ENCODE results near the gene MAP3K3.

MAP3K3 gene

GRCh38 chr17:63697341-63698286 lies 75.4 kb downstream of the MAP3K3 start (continued):
- TF ChIP-seq, protein P1, sequence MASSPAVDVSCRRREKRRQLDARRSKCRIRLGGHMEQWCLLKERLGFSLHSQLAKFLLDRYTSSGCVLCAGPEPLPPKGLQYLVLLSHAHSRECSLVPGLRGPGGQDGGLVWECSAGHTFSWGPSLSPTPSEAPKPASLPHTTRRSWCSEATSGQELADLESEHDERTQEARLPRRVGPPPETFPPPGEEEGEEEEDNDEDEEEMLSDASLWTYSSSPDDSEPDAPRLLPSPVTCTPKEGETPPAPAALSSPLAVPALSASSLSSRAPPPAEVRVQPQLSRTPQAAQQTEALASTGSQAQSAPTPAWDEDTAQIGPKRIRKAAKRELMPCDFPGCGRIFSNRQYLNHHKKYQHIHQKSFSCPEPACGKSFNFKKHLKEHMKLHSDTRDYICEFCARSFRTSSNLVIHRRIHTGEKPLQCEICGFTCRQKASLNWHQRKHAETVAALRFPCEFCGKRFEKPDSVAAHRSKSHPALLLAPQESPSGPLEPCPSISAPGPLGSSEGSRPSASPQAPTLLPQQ (tag by site-specific recombination; IDR thresholded peaks at IDR 0.05) = no peak
- TF ChIP-seq ZNF211 (tag by site-specific recombination; IDR thresholded peaks at IDR 0.05; ENCODE audit: low read depth) (no peak), ZIC2 (tag by site-specific recombination; IDR thresholded peaks at IDR 0.05) (peak; percentile 51; the same call in 1 of the 2 replicates), ZNF112 (tag by site-specific recombination; IDR thresholded peaks at IDR 0.05) (no peak), GLIS2 (tag by site-specific recombination; IDR thresholded peaks at IDR 0.05) (peak; percentile 89), ZBTB21 (tag by site-specific recombination; IDR thresholded peaks at IDR 0.05) (no peak), GFI1B (tag by site-specific recombination; IDR thresholded peaks at IDR 0.05) (no peak), YY2 (tag by site-specific recombination; IDR thresholded peaks at IDR 0.05) (no peak), ZXDB (tag by site-specific recombination; IDR thresholded peaks at IDR 0.05) (peak; percentile 57), KLF9 (tag by site-specific recombination; IDR thresholded peaks at IDR 0.05; ENCODE audit: low read depth) (no peak), ZNF654 (tag by site-specific recombination; IDR thresholded peaks at IDR 0.05; ENCODE audit: low read depth) (peak; percentile 44), ZBTB6 (tag by site-specific recombination; IDR thresholded peaks at IDR 0.05) (no peak)

GRCh38 chr17:63698381-63698885 lies 76.2 kb downstream of the MAP3K3 start:
- no peak for TF ChIP-seq ZNF133 (tag by site-specific recombination; IDR thresholded peaks at IDR 0.05)
- 0 out of 2 replicates have a peak, but pooled peaks have one; percentile 30 for TF ChIP-seq GLIS2 (tag by site-specific recombination; IDR thresholded peaks at IDR 0.05)
- peak; percentile 48; the same call in 1 of the 2 replicates for TF ChIP-seq ZFP69B (tag by site-specific recombination; IDR thresholded peaks at IDR 0.05)
- no peak for TF ChIP-seq ZNF785 (tag by site-specific recombination; IDR thresholded peaks at IDR 0.05)
- Histone ChIP-seq H3K9me3 (ENCODE audit: control insufficient read depth, insufficient read depth, low read depth, low read length) (no peaks in the 10 kb centered on the region), H3K36me3 (ENCODE audit: control insufficient read depth in 2 of 2, insufficient read depth in 1 of 2, low read length in 2 of 2) (peaks cover 3 to 50% of the 10 kb centered on the region in 2 experiments; a peak in 2 of 3 replicates), H3K4me3 (ENCODE audit: low read depth, low read length) (no peak overlapping the region; the same call in 1 of the 2 replicates), H3K4me1 (ENCODE audit: control insufficient read depth, insufficient read depth, low read length) (peaks cover 3% of the 10 kb centered on the region; the same call in 1 of the 2 replicates), H3K27ac (ENCODE audit: extremely low read depth, low read depth, low read length) (no peak overlapping the region)
- ChIA-PET POLR2A (interaction anchor here (0.9 to 1.8 kb wide), 3 partner anchors 23 to 76 kb away, joined by 3 to 11 read pairs (median 8); partner anchors contain the start of genes CCDC47 and MAP3K3), CTCF (interaction anchor here (0.7 to 3.7 kb wide), 13 partner anchors 10 to 273 kb away, joined by 3 to 27 read pairs (median 4); partner anchors contain the start of gene CCDC47)

DNA sequence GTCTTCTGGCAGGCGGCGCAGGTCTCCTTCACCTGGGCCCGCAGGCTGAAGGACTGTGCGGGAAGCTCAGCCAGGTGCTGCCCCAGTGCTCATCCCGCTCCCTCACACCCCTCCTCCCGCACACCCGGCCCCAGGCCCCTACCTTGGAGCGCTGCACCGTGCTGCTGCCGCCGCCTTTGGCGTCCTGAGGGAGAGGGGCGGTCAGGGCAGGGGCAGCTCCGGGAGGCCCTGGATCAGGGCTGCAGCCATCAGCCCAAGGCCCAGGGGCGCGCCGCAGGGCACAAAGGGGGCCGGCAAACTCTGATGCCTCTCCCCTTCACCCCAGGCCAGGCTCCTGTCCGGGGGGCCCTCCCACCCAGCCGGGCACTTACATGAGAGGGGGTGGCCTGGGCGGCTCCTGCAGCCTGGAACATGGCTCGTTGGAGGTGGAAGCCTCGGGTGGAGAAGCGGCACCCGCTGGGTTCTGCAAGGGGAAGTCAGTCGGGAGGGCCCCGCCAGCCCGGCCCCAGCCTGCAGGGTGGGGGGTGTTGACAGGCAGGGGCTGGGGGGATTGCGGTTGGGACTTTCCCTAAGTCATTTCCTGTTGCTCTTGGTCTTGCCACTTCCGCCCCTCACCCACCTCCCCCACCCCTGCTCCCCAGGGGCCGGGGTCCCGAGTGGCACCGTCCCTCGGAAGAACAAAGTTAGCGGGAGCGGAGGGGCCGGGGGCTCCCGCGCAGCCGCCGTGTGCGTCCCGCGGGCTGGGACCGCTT lies 76.8 kb downstream of the MAP3K3 start:
- Histone ChIP-seq H3K4me1 (ENCODE audit: control insufficient read depth, insufficient read depth, low read length) (peaks cover 3% of the 10 kb centered on the region; the same call in 1 of the 2 replicates), H3K4me3 (ENCODE audit: low read depth, low read length) (peak overlapping the region; percentile 55), H3K27ac (ENCODE audit: extremely low read depth, low read depth, low read length) (peak overlapping the region; percentile 91; the same call in 1 of the 2 replicates), H3K9me3 (ENCODE audit: control insufficient read depth, insufficient read depth, low read depth, low read length) (no peaks in the 10 kb centered on the region), H3K36me3 (ENCODE audit: control insufficient read depth in 2 of 2, insufficient read depth in 1 of 2, low read length in 2 of 2) (peaks cover 3 to 50% of the 10 kb centered on the region in 2 experiments; a peak in 2 of 3 replicates)
- CTCF ChIA-PET = interaction anchor here (0.7 to 3.7 kb wide), 9 partner anchors 24 to 274 kb away, joined by 3 to 27 read pairs (median 3); partner anchors contain the start of gene CCDC47
- POLR2A ChIA-PET = interaction anchor here (0.9 to 1.8 kb wide), 4 partner anchors 24 to 77 kb away, joined by 3 to 11 read pairs (median 8); partner anchors contain the start of genes CCDC47 and MAP3K3
- 0 out of 2 replicates have a peak, but pooled peaks have one; percentile 41 for TF ChIP-seq ZNF600 (tag by site-specific recombination; IDR thresholded peaks at IDR 0.05)
- peak; percentile 47 for TF ChIP-seq ZBTB20 (tag by site-specific recombination; IDR thresholded peaks at IDR 0.05)
- TF ChIP-seq ZNF571 (tag by site-specific recombination; IDR thresholded peaks at IDR 0.05) = no peak
- peak; percentile 40 for TF ChIP-seq ZBTB26 (tag by site-specific recombination; optimal IDR thresholded peaks at IDR 0.05)
- peak; percentile 68 for TF ChIP-seq ZNF398 (tag by site-specific recombination; IDR thresholded peaks at IDR 0.05)

Measured in HEK293 (cell line).